NCI-H524 treated with DMSO at 0.1 percent for 48 hours (cell line): ENCODE results near the gene KIF26B.
"Not testable (repeated sequence)": the region's sequence is repeated elsewhere in the genome, so short reads cannot be mapped to it uniquely, and the experiment has no call there.

ENCODE experiments used
- DNase-seq: peaks from one replicate; lab custom pipeline; 2025; lab: John Stamatoyannopoulos, UW

The KIF26B gene

GRCh38 chr1:245651093-245651492 lies 496.3 kb downstream of the KIF26B start:
- DNase-seq = no peak

DNA sequence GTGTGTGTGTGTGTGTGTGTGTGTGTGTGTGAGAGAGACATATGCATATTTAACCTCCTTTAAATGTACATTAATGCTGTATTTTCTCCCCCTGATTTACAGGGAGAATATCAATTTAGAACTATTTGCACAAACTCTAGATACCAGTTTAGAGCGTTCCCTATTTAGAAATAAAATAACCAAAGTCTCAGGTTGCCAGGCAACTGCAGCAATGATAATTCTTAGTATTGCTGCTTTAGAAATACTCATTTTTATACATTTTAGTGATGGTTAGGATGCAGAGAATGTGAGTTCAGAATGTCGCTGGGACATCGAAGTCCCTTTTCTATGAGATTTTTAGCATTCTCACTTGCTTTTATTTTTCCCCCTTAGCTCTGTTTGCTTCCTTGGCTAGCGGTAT lies 497.3 kb downstream of the KIF26B start:
- DNase-seq = no peak

GRCh38 chr1:245652660-245653427 lies 498.1 kb downstream of the KIF26B start:
- no peak for DNase-seq

DNA sequence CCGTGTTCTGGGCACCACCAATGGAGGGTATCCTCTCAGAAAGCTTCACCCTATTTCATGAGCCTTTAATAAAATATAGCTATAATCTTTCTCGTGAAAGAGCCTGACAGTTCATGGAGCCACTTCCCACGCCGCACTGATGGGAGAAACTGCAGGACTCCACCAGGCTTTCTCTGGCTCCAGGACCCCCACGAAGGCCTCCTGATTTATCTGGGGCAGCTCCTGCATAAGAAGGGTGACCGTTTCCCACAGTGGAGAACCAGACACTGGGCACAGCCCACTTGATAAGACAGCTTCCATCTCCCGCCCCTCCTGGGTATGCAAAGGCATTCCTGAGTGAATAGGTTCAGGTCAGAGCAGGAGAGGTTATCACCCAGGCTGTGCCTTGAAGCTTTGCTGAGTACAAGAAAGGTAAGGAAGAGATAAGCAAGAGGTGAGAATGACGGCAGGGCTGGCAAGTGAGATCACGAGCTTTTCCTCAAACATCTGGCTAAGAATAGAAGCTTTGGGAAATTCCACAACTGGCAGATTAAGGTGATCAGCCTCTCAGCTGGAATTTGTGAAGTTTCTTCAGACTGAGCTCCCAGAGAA lies 499.8 kb downstream of the KIF26B start:
- DNase-seq = no peak

- DNase-seq = no peak
Observed at GRCh38 chr1:245656189-245656717, 501.5 kb downstream of the KIF26B start.

GRCh38 chr1:245657371-245657770 lies 502.6 kb downstream of the KIF26B start:
- no peak for DNase-seq

- DNase-seq = no peak
Observed at GRCh38 chr1:245663373-245663772, 508.6 kb downstream of the KIF26B start.

DNA sequence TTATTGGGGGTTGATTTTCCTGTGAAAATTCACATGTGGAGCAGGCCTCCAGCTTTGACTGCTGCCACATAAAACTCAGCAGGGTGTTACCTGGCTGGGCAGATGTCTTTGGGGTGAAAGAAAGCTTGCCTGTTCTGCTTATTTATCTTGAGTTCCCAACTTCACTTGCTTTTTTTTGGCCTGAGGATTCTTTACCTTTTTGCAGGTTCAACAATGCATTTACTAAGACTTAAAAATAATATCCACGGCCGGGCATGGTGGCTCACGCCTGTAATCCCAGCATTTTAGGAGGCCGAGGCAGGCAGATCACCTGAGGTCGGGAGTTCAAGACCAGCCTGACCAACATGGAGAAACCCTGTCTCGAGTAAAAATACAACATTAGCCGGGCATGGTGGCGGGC lies 509.1 kb downstream of the KIF26B start:
- no peak for DNase-seq

- no peak for DNase-seq
Observed at GRCh38 chr1:245666412-245666811, 511.6 kb downstream of the KIF26B start.

DNA sequence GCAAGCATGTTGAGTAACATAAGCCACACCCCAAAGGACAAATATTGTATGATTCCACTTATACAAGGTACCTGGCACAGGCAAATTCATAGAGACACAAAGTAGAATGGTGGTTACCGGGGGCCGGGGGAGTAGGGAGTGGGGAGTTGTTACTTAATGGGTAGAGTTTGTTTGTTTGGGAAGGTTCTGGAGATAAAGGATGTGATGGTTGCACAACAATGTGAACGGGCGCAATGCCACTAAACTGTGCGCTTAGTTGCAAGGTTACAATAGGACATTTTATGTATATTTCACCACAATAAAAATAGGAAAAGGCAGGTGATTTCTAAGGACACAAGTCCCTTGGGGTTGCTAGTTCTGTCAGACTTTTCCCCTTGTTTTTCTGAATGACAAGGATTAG lies 516.6 kb downstream of the KIF26B start:
- no peak for DNase-seq

- DNase-seq = no peak
Observed at GRCh38 chr1:245671966-245672767, 517.4 kb downstream of the KIF26B start.

- DNase-seq = not testable (repeated sequence)
Observed at GRCh38 chr1:245672836-245673656, 518.3 kb downstream of the KIF26B start.

GRCh38 chr1:245673881-245674414 lies 519.2 kb downstream of the KIF26B start:
- DNase-seq = no peak

DNA sequence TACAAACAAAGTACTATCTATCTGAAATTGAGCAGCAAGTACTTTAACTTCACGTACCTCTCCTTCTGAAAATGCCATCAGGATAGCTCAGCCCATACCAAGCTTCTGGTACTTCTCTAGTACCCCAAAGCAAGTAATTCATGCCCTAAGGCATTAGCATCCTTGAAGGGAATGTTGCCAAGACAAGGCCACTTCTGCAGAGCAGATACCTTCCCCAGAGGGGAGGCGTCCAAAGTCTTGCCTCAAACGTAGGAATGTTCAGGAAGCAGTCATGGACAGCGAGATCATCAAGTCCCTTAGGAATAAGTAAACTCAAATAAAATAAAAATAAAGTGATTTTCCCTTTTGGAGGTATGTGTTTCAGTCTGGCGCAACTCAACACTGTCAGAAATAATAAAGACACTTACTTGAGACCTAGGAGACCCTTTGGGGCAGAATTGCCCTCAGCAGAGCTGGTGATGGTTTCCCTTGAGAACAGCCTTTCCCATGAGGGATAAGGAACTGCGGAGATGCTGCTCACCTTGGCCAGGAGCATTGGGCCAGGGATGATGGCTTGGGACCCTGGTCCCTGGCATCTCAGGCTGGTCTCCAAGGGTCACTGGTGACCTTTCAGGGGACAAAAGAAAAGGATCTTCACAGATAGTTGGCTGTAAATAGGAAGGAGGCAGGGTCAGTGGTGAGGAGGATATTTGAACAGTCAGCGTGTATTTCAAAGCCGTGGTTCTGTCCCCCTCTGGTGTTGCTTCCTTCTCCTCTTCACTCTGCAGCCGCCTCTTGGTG lies 522.9 kb downstream of the KIF26B start:
- no peak for DNase-seq

DNA sequence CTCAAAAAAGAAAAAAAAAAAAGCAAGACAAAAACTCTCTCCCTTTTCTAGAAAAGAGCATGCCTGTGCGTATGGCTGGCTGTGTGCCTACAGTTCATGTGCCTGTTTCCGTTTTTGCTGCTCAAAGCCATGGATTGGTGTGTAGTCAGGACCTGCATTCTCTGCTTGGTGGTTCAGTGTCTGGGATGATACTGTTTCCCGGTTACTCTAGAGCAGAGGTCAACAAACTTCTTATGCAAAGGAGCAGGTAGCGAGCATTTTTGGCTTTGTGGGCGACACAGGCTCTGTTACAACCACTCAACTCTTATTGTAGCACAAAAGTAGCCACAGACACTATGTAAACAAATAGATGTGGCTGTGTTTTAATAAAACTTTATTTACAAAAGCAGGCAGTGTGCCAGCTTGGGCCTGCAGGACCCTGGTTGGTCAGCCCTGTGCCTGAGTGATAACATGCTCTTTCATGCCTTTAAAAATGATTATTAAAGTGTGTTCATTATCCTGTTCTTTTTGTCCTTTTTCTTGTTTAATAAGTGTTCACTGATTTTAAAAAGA lies 524.2 kb downstream of the KIF26B start:
- no peak for DNase-seq

GRCh38 chr1:245679821-245680780 lies 525.3 kb downstream of the KIF26B start:
- no peak for DNase-seq

DNA sequence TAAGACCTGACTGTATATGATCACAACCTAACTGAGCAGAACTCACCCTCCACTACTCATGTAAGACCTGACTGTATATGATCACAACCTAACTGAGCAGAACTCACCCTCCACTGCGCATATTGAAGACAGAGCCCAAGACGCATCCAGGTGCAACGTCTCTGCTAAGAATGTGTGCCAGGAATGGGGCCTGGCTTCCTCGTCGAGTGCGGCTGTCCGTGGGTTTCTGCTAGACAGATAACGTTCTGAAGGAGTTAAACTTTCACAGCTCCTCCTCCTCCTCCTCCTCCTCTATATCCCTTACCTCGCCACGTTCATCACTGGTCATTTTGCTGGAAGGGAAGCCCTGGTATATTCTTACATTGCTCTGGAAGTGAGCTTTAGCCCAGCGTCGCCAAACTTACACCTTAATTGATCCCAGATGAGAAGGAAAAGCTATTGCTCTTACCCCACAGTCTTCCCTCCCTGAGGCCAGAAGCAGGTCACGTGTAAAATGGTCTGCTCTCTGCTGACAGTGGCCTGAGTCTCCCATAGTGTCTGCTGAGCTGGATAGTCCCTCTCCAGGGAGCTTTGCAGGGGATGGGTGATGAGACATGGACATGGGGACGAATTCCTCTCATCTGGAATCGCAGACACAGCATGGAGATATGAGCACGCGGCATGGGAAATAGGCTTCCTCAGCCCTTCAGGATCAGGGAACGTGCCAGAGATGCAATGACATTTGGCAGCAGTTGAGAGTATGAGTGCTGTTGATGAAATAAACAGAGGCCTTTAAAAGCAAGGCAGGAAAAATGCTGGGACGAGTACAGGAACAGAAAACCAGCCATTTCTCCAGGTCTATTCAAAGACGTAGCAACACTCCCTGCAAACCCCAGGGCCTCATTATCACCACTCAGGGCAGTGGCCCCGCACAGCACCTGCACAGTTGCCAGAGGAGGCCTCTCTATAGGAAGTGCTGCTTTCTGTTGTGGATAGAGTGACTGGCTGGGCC lies 528.1 kb downstream of the KIF26B start:
- no peak for DNase-seq

DNA sequence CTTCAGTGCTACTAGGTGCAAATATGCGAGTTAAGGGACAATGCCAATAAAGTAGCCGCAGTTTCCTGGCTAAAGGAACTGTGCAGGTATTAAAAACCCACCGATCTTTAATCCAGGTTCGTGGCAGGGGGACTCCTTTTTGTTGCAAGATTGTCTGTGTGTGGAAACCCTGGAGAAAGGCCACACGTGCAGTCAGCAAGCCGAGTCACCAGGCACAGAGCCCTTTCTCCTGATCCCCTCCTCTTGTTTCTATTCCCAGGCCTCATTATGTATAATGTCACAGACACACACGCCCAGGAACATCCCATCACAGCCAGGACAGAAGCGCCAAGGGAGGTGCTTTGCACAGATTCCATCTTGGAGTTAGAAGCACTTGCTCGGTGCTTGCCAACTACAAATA lies 528.9 kb downstream of the KIF26B start:
- DNase-seq = no peak
